ENCODE results near the gene TMEM178A. TPM values are rescaled to one million over a fixed set of nuclear protein-coding genes. Genes with fewer than 3 reads are reported as not detected.

Gene TMEM178A
- total RNA-seq, 1 donor from 2014 or later: 32.9 TPM

DNA sequence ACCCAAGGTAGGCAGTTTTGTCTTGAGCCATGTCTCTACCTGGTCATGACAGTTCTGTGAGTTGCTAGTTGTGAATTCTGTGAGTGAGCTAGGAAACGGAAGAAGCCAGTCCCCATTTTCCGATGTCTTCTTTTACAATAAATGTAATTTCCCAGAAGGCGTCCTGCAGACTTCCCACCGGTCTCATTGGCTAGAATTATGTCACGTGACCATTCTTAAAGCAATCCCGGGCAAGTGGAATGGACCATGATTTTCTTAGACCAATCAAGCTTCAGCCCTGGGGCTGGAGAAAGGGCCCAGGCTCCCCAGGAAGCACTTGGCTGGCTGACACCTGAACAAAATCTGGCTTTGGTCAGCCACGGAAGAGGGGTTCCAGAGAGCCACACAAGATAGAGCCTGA is 10.6 kb downstream of the TMEM178A start:
- no peak overlapping the region for H3K4me3 Mint-ChIP-seq (ENCODE audit: low read depth)
- peaks cover 10% of the 10 kb centered on the region for H3K36me3 Mint-ChIP-seq (ENCODE audit: insufficient read depth)
- DNase-seq (ENCODE audit: low spot score, unreplicated experiment): no peak
- peaks cover 5% of the 10 kb centered on the region for H3K4me1 Mint-ChIP-seq (ENCODE audit: low read depth)
- no peaks in the 10 kb centered on the region for H3K9me3 Mint-ChIP-seq (ENCODE audit: low read depth)
- TF ChIP-seq, protein P1, sequence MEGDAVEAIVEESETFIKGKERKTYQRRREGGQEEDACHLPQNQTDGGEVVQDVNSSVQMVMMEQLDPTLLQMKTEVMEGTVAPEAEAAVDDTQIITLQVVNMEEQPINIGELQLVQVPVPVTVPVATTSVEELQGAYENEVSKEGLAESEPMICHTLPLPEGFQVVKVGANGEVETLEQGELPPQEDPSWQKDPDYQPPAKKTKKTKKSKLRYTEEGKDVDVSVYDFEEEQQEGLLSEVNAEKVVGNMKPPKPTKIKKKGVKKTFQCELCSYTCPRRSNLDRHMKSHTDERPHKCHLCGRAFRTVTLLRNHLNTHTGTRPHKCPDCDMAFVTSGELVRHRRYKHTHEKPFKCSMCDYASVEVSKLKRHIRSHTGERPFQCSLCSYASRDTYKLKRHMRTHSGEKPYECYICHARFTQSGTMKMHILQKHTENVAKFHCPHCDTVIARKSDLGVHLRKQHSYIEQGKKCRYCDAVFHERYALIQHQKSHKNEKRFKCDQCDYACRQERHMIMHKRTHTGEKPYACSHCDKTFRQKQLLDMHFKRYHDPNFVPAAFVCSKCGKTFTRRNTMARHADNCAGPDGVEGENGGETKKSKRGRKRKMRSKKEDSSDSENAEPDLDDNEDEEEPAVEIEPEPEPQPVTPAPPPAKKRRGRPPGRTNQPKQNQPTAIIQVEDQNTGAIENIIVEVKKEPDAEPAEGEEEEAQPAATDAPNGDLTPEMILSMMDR (IDR thresholded peaks at IDR 0.05; ENCODE audit: unreplicated experiment): no peak
- H3K27ac Mint-ChIP-seq: no peak overlapping the region
- H3K27me3 Mint-ChIP-seq: no peaks in the 10 kb centered on the region

DNA sequence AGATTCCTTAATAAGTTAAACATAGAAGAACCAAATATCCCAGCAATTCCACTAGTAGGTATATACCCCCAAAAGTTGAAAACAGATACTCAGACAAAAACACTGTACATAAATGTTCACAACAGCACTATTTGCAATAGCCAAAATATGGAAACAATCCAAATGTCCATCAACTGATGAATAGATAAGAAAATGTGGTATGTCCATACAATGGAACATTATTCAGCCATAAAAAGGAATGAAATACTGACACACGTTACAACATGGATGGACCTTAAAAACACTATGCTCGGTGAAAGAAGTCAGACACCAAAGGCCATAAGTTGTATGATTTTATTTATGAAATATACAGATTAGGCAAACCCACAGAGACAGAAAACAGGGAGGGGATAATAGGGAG is 12.5 kb downstream of the TMEM178A start:
- Mint-ChIP-seq H3K27ac (no peak overlapping the region), H3K9me3 (ENCODE audit: low read depth) (no peaks in the 10 kb centered on the region), H3K4me1 (ENCODE audit: low read depth) (peaks cover 18% of the 10 kb centered on the region), H3K4me3 (ENCODE audit: low read depth) (no peak overlapping the region), H3K27me3 (no peaks in the 10 kb centered on the region), H3K36me3 (ENCODE audit: insufficient read depth) (peaks cover 10% of the 10 kb centered on the region)
- TF ChIP-seq, protein P1 (IDR thresholded peaks at IDR 0.05; ENCODE audit: unreplicated experiment): no peak
- DNase-seq (ENCODE audit: low spot score, unreplicated experiment): no peak

DNA sequence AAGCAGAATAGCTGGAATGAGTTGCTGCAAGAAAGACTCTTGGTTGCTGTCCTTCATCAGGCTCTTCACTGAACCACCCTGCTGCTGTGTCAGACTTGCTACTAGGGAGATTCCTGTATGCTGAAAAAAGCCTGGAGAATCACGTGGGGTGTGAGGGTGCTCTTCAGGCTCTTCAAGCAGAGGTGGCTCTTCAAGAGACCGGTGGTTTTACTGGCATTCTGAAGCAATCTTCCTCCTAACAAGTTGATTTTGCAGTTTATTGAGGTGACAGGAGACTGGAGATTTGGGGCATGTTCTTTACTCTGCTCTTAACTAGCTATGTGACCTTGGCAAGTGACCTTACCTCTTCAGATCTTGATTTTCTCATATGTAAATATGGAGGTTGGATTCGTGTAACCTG is 14.1 kb downstream of the TMEM178A start:
- Mint-ChIP-seq H3K27me3 (no peaks in the 10 kb centered on the region), H3K36me3 (ENCODE audit: insufficient read depth) (peaks cover 7% of the 10 kb centered on the region), H3K27ac (no peak overlapping the region), H3K4me1 (ENCODE audit: low read depth) (peaks cover 26% of the 10 kb centered on the region), H3K9me3 (ENCODE audit: low read depth) (no peaks in the 10 kb centered on the region), H3K4me3 (ENCODE audit: low read depth) (no peak overlapping the region)
- DNase-seq (ENCODE audit: low spot score, unreplicated experiment): no peak
- TF ChIP-seq, protein P1 (IDR thresholded peaks at IDR 0.05; ENCODE audit: unreplicated experiment): no peak

DNA sequence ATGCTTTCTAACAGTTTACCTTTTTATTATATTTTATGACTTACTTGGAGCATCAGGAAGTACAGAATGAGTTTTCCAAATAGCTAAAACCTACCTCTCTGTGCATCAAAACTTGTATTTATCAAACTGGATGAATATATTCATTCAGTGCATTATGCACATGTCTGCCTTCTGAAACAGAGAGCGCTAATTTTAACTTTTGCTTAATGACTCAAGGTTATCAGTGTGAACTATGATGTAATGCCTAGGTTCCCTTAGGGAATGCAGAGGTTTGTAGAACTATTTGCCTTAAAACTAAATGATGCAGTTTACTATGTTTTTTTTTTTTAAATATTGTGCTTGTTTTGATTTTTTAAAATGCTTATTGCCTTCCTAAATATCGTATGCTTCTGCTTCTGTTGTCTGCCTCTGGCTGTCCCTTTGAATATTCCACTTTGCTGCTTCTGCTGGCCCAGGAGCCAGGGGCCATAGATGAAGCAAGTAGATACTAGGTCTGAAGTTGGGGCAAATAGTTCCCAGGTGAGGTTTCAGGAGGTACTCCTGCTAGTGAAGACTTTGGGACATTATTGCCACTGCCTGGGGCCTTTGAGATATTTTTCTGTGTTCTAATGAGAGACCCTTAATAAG is 16.5 kb downstream of the TMEM178A start:
- no peak for DNase-seq (ENCODE audit: low spot score, unreplicated experiment)
- no peak overlapping the region for H3K4me3 Mint-ChIP-seq (ENCODE audit: low read depth)
- no peaks in the 10 kb centered on the region for H3K27me3 Mint-ChIP-seq
- no peak overlapping the region for H3K27ac Mint-ChIP-seq
- no peaks in the 10 kb centered on the region for H3K9me3 Mint-ChIP-seq (ENCODE audit: low read depth)
- TF ChIP-seq, protein P1 (IDR thresholded peaks at IDR 0.05; ENCODE audit: unreplicated experiment): no peak
- peaks cover 38% of the 10 kb centered on the region for H3K4me1 Mint-ChIP-seq (ENCODE audit: low read depth)
- peaks cover 7% of the 10 kb centered on the region for H3K36me3 Mint-ChIP-seq (ENCODE audit: insufficient read depth)

DNA sequence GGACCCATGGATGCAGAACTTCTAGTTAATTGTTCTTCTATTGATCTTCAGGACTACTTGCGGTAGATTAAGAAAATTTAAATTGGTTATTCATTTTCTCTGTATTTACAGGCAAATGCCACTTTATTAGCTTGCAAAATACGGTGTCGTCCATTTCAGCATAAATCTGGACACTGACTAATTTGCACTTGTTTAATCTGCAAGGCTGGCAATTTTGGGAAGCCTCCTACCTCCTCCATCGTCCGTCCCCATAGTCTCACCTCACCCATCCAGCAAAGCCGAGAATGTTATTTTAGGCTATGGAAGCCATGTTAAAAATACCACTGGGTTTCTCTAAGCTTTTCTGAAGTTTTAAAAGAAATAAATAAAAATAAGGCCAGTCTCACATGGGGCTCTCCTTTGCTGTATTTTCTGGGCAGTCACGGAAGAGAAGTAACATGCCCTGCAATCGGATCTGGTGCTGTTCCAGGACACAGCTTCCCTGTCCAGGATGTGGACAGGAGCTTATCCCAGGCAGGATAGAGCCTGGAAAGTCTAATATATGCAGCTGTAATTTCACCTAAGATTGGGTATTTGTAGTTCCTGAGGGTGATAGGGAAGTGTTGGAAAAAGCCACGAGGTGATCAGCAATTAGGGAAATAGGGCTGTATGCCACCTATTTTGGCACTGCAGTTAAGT is 17.4 kb downstream of the TMEM178A start:
- Mint-ChIP-seq H3K27me3 (no peaks in the 10 kb centered on the region), H3K9me3 (ENCODE audit: low read depth) (no peaks in the 10 kb centered on the region), H3K4me3 (ENCODE audit: low read depth) (no peak overlapping the region), H3K4me1 (ENCODE audit: low read depth) (peaks cover 40% of the 10 kb centered on the region), H3K36me3 (ENCODE audit: insufficient read depth) (peaks cover 3% of the 10 kb centered on the region), H3K27ac (no peak overlapping the region)
- no peak for DNase-seq (ENCODE audit: low spot score, unreplicated experiment)
- TF ChIP-seq, protein P1 (IDR thresholded peaks at IDR 0.05; ENCODE audit: unreplicated experiment): no peak

Data from progenitor cell of endocrine pancreas (in vitro differentiated cells).